GM19025 (cell line): ENCODE data around the gene LIN52.
A peak's percentile ranks its signal among the peaks of the same experiment; 100 is the strongest.

ENCODE experiments used
- ATAC-seq: cut with Tn5 transposase; IDR thresholded peaks from one replicate; pipeline ENCODE4 v1.9.1; 2021; ENCODE audit warnings: mild to moderate bottlenecking, low read depth, moderate library complexity; ENCODE audit not compliant: unreplicated experiment

LIN52 gene

DNA sequence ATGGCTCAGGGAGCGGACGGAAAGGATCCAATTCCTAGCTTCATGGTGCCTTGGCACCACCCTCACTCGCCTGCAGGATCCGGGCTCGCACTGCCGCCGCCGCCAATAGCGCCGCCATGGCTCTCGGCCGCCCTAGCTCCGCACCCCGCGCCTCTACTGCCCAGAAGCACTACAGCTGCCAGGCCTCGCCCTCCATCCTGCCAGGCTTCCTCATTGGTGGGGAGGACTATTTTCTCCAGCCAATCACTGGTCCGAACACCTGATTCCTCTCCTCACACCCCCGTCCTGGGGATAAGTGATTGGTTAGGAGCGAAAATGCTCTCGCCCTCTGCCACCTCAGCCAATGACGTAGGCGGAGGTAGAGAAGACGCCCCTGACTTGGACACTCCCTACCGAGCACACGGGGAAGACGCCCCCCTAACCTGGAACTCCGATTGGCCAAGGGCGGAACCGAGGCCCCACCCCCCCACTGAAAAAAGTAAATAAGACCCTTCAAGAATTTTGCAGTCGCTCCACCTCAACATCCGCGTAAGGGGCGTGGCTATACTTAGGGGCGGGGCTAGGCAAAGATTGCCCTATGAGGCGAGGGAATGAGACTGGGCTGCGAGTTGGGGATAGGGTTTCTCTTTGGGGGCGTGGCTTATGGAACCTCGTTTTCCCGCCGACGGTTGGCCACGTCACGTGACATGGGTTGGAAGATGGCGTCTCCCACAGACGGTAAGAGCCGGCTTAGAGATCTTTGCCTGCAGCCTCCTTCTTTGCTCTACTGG lies at the start of gene LIN52, which contains the start of gene ALDH6A1:
LIN52 (plus strand) TSS at position 680 of the 770 bp plus-strand sequence; CDS start at position 699, 19 bp downstream.
ALDH6A1 (minus strand) TSS at position 177 of the 770 bp plus-strand sequence; CDS start at position 118, 59 bp downstream.
- ATAC-seq, result peak; percentile 93

- no peak for ATAC-seq
Observed at GRCh38 chr14:74035556-74035955, 49.2 kb upstream of the LIN52 start.

- ATAC-seq, result no peak
Observed at GRCh38 chr14:74038020-74038859, 46.5 kb upstream of the LIN52 start.

DNA sequence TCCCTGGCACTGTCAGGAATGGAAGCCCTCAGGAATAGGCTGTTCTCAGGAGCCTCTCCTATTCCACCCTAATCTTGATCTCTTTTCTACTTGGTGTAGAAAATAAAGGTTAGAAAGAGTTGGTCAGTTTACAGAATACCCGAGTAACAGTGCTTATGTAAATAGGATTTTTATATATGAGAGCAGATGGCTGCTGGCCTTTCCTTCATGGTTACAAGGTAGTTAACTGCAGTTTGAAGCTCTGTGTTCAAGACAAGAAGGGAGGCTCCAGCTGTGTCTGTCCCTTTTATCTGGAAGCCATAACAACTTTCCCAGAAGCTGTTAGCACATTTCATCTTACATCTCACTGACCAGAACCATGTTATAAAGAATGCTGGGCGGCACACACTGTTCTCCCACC lies 42.5 kb upstream of the LIN52 start:
- ATAC-seq, result no peak

- ATAC-seq, result no peak
Observed at GRCh38 chr14:74045522-74045921, 39.2 kb upstream of the LIN52 start.

GRCh38 chr14:74048281-74048680 lies 36.5 kb upstream of the LIN52 start:
- ATAC-seq, result no peak

DNA sequence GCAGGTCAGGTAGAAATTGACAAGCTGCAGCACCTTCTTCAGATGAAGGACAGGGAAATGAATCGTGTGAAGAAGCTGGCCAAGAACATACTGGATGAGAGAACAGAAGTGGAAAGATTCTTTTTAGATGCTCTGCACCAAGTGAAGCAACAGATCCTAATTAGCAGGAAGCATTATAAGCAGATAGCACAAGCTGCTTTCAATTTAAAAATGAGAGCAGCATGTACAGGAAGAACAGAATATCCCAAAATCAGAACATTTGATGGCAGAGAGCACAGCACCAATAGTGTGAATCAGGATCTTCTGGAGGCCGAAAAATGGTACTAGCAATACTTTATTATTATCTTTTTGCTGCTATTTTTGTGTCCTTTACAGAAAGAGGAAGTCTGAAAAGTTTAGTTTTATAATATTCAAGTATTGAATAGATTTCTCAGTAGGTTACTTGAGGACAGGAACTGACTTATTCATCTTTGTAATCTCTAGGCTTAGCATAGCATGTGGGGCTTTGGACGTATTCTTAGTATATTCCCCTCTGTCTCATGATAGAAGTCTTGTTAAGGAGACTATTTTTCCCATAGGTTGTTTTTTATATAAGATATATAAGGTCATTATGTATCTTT lies 34.8 kb upstream of the LIN52 start:
- ATAC-seq, result no peak

DNA sequence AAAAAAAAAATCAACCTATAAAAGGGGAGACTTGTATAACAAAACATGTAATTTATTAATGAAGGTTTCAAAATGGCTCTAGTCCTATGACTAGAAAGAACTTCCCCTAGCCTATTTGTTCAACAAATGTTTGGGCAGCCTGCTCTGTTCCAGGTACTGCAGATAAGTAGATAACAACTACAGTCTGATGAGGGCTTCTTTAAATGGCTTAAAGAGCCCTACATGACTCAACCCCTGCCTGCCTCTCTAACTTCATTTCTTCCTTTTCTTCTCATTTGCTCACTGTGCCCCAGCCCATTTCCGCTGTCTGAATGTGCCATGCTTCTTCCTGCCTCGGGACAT lies 22.0 kb upstream of the LIN52 start:
- no peak for ATAC-seq

- no peak for ATAC-seq
Observed at GRCh38 chr14:74064426-74064825, 20.3 kb upstream of the LIN52 start.

DNA sequence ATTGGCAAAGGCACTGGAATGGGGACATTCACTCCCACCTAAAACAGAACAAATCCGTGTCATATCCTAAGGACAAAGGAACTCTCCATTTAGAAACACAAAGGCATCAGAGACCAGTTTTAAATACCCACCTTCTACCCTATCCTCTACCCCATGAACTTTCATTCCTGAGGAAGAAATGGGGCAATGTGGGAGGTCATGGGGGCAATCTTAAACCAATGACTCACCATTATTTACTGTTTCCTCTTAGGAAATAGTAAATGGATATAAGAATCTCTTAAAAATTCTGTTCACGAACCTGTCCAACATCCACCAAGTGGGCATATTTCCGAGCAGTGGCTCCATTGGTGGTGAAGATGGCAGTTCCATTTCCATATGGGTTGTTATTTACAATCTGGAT lies 19.9 kb upstream of the LIN52 start:
- no peak for ATAC-seq

GRCh38 chr14:74065746-74066575 lies 18.8 kb upstream of the LIN52 start:
- ATAC-seq, result no peak

GRCh38 chr14:74077401-74077800 lies 7.4 kb upstream of the LIN52 start:
- no peak for ATAC-seq

DNA sequence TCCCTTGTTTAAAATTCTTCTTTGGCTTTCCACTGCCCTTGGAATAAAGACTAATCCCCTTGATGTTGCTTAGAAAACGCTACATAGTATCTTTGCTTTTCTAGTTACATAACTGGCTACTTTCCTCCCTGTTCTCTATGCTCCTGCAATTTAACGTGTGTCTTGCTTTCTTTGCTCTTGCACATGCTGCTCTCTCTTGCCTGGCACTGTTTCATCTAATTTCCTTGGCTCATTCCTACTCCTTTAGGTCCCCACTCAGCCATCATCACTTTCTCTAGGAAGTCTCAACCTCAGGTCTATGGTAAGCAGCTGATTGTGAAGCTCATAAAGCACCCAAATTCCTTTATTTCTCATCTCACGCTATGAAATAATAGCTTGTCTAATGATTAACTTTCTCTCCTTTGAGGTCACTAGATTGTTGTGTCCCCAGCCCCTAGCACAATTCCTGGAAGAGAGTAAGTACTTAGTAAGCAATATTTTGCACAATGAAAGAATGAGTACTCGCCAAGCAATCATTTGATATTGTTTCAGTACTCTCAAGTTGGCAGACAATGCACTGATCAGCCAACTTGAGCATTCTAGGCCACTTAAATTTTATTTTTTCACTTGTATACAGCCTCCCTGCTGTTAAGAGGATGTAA lies 3.8 kb upstream of the LIN52 start:
- no peak for ATAC-seq

DNA sequence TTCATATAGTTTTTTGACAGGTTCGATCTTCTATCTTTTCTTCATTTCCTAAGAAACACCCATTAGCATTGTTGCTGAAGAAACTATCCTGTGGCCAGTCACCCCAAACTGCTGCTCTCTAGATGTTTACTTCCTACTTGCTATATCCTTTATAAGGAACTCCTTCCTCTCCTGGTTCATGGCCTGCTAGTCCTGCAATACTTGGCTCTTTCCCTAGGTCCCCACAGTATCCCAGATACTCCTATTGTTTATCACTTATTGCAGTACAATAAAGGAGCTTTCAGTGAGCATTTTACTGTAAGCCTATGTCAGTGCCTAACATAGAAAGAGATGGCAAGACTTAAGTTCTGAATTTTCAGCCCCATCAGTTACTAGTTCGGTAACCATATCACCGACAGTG lies 3.3 kb upstream of the LIN52 start:
- no peak for ATAC-seq

GRCh38 chr14:74083161-74083560 lies 1.6 kb upstream of the LIN52 start:
- ATAC-seq, result no peak

DNA sequence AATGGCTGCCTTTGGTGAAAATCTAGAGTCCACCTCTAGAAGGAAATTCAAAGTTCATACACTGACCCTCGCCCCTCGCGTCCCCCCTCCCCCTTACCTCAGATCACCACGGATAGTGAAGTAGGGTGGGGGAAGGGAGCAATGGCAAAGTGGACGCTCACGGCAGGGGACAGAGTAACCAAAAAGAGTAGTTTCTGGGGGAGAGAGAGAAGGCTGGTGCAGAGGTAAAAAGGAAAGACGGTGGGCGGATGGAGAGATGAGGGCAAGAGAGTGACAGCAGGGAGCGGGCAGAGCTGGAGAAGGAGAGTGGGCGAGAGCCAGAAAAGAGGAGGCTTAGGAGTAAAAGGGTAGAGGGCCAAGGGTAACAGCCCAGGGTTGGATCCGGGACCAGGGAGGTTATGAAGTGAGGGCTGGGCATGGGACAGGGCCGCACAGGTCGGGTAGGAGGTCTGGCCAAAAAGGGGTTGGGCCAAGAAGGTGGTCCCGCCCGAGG lies 926 bp upstream of the LIN52 start:
- peak; percentile 8 for ATAC-seq

- ATAC-seq, result no peak
Observed at GRCh38 chr14:74085047-74085637, 386 bp downstream of the LIN52 start.

- ATAC-seq, result no peak
Observed at GRCh38 chr14:74085828-74086227, 1.1 kb downstream of the LIN52 start.

DNA sequence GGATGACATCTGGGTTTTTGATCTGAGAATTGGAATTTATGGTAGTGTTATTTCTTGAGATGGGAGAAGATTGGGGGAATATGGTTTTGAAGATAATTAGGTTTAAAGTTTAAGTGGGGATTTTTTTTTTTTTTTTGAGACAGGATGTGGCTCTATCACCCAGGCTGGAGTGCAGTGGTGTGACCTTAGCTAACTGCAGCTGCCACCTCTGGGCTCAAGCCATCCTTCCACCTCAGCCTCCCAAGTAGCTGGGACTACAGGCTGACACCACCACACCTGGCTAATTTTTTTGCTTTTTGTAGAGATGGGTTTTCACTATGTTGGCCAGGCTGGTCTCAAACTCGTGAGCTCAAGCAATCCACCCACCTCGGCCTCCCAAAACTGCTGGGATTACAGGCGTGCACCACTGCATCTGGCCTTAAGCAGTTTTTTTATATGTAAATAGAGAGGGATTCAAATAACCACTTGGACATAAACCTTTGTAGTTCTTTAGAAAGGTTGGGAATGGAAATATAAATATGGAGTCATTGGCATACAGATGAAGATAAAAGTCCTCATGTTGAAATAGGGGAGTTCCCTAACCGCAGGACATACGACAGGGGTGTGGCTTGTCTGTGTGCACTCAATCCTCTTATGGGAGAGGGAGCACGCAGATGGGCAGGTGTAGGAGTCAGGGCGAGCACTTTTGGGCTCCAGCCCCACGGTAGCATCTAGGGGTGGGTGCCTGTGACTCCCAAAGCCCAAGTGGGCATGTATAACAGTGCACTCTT lies 4.7 kb downstream of the LIN52 start:
- no peak for ATAC-seq
